Naive thymus-derived CD8-positive, alpha-beta T cell (primary cell): ENCODE measurements around the gene FAM83C. TPM values are rescaled to one million over a fixed set of nuclear protein-coding genes. Genes with fewer than 3 reads are reported as not detected.
A peak's percentile ranks its signal among the peaks of the same experiment; 100 is the strongest.

Experiments used
- ATAC-seq, 2 donors: fragments of 150-1000 bp; cut with Tn5 transposase in 1 of 2; sonication (Bioruptor Pico), chemical (Tn5 transposase) in 1 of 2; 1 replicate in 1 of 2; 2 replicates in 1 of 2; pipeline ENCODE4 v1.10.0; 2021; ENCODE audit warnings: mild to moderate bottlenecking in 2 of 2, moderate library complexity in 2 of 2
- POLR2A ChIA-PET: fragments of 350-600 bp; sonication (Branson Sonifier 250); formaldehyde crosslinking; loops from one replicate; lab custom pipeline; 2021; ENCODE audit warnings: antibody characterized with exemption; lab: Charles Lee
- DNase-seq, 10 donors: peaks; one replicate each; pipeline versions ENCODE4 v3.0.0 to v3.0.0-alpha.2; 2020 to 2022
- H3K27ac Mint-ChIP-seq, 10 donors: one replicate each; pipeline ENCODE4 v1.8.0; 2020 to 2022; ENCODE audit warnings: mild to moderate bottlenecking in 10 of 10, mixed read lengths in 10 of 10, moderate library complexity in 4 of 10, inconsistent platforms in 1 of 10
- H3K27me3 Mint-ChIP-seq, 5 donors: one replicate each; pipeline ENCODE4 v1.8.0; 2021 to 2022; ENCODE audit warnings: mixed read lengths in 5 of 5
- H3K36me3 Mint-ChIP-seq, 3 donors: one replicate each; pipeline ENCODE4 v1.8.0; 2020 to 2022; ENCODE audit warnings: mixed read lengths in 3 of 3, mild to moderate bottlenecking in 2 of 3, inconsistent platforms in 1 of 3
- H3K4me1 Mint-ChIP-seq, 4 donors: one replicate each; pipeline ENCODE4 v1.8.0; 2021 to 2022; ENCODE audit warnings: mixed read lengths in 4 of 4
- H3K4me3 Mint-ChIP-seq, 10 donors: one replicate each; pipeline ENCODE4 v1.8.0; 2020 to 2022; ENCODE audit warnings: mild to moderate bottlenecking in 10 of 10, mixed read lengths in 10 of 10, moderate library complexity in 6 of 10, inconsistent platforms in 1 of 10
- H3K9me3 Mint-ChIP-seq, 9 donors: one replicate each; pipeline ENCODE4 v1.8.0; 2020 to 2022; ENCODE audit warnings: mixed read lengths in 9 of 9, mild to moderate bottlenecking in 3 of 9, inconsistent platforms in 1 of 9, moderate library complexity in 1 of 9
- polyA plus RNA-seq, 3 donors: library from polyadenylated mRNA; unstranded; fragments of 300-500 nt; fragmentation: Illumina TruSeq; gene quantifications; one replicate each; pipeline ENCODE4 v1.2.3, GENCODE V29; 2021
- total RNA-seq, 8 experiments: library from RNA in 2 of 8; stranded (reverse) in 2 of 8; gene quantifications; one replicate each; pipeline ENCODE4 v1.2.3 and lab custom pipeline; 2021 to 2026

The FAM83C gene
- total and polyA plus RNA-seq, 5 experiments from 2014 or later: not detected

- Mint-ChIP-seq H3K9me3 (no peaks in the 10 kb centered on the region), H3K27ac (no peak overlapping the region), H3K27me3 (no peaks in the 10 kb centered on the region), H3K36me3 (peaks cover 0 to 8% (median 2%) of the 10 kb centered on the region in 3 donors), H3K4me1 (peaks cover 19 to 30% (median 27%) of the 10 kb centered on the region in 4 donors), H3K4me3 (no peak overlapping the region)
- no peak for ATAC-seq
- DNase-seq: no peak
- POLR2A ChIA-PET: no interaction called here
These were observed 43.4 kb downstream of the FAM83C start for GRCh38 chr20:35248641-35249475.

- Mint-ChIP-seq H3K9me3 (no peaks in the 10 kb centered on the region), H3K36me3 (peaks cover 0 to 8% (median 3%) of the 10 kb centered on the region in 3 donors), H3K4me1 (peaks cover 14 to 15% (median 15%) of the 10 kb centered on the region in 4 donors), H3K27me3 (no peaks in the 10 kb centered on the region), H3K4me3 (no peak overlapping the region), H3K27ac (peak overlapping the region in 1 of 10 donors; percentile 20)
- POLR2A ChIA-PET: no interaction called here
- ATAC-seq: no peak
- no peak for DNase-seq
These were observed 45.5 kb downstream of the FAM83C start for GRCh38 chr20:35246723-35247122.

- H3K27me3 Mint-ChIP-seq: peaks cover 0 to 1% (median 0%) of the 10 kb centered on the region in 5 donors
- DNase-seq (no peak), ATAC-seq (no peak)
- H3K36me3 Mint-ChIP-seq: peaks cover 0 to 8% (median 3%) of the 10 kb centered on the region in 3 donors
- H3K4me1 Mint-ChIP-seq: peaks cover 0 to 8% (median 0%) of the 10 kb centered on the region in 4 donors
- POLR2A ChIA-PET: no interaction called here
- H3K4me3 Mint-ChIP-seq: no peak overlapping the region
- H3K27ac Mint-ChIP-seq: no peak overlapping the region
- H3K9me3 Mint-ChIP-seq: no peaks in the 10 kb centered on the region
These were observed 48.2 kb downstream of the FAM83C start for GRCh38 chr20:35243986-35244385.

- Mint-ChIP-seq H3K4me3 (no peak overlapping the region), H3K4me1 (peaks cover 0 to 8% (median 1%) of the 10 kb centered on the region in 4 donors), H3K9me3 (no peaks in the 10 kb centered on the region), H3K27me3 (peaks cover 0 to 2% (median 0%) of the 10 kb centered on the region in 5 donors), H3K36me3 (peaks cover 0 to 12% (median 3%) of the 10 kb centered on the region in 3 donors), H3K27ac (no peak overlapping the region)
- POLR2A ChIA-PET: no interaction called here
- no peak for ATAC-seq
- DNase-seq: no peak
These were observed 48.9 kb downstream of the FAM83C start for GRCh38 chr20:35243317-35243716.

- Mint-ChIP-seq H3K27ac (no peak overlapping the region), H3K36me3 (peaks cover 6 to 27% (median 23%) of the 10 kb centered on the region in 3 donors), H3K27me3 (peaks cover 0 to 8% (median 0%) of the 10 kb centered on the region in 5 donors), H3K9me3 (no peaks in the 10 kb centered on the region), H3K4me1 (peaks cover 0 to 7% (median 1%) of the 10 kb centered on the region in 4 donors), H3K4me3 (no peak overlapping the region)
- DNase-seq (no peak), ATAC-seq (no peak)
- POLR2A ChIA-PET: no interaction called here
These were observed 51.4 kb downstream of the FAM83C start for GRCh38 chr20:35240811-35241293.

- no peaks in the 10 kb centered on the region for H3K9me3 Mint-ChIP-seq
- peaks cover 0 to 8% (median 0%) of the 10 kb centered on the region in 5 donors for H3K27me3 Mint-ChIP-seq
- POLR2A ChIA-PET: no interaction called here
- no peak for DNase-seq
- no peak overlapping the region for H3K27ac Mint-ChIP-seq
- no peak overlapping the region for H3K4me3 Mint-ChIP-seq
- H3K4me1 Mint-ChIP-seq: peaks cover 0 to 7% (median 1%) of the 10 kb centered on the region in 4 donors
- H3K36me3 Mint-ChIP-seq: peaks cover 9 to 32% (median 26%) of the 10 kb centered on the region in 3 donors
- ATAC-seq: no peak
These were observed 52.0 kb downstream of the FAM83C start for GRCh38 chr20:35240083-35240810.

GRCh38 chr20:35238735-35239134, 53.5 kb downstream of the FAM83C start:
- peaks cover 0 to 17% (median 6%) of the 10 kb centered on the region in 5 donors for H3K27me3 Mint-ChIP-seq
- peaks cover 0 to 9% (median 1%) of the 10 kb centered on the region in 4 donors for H3K4me1 Mint-ChIP-seq
- ATAC-seq: no peak
- no peak overlapping the region for H3K4me3 Mint-ChIP-seq
- peaks cover 20 to 47% (median 38%) of the 10 kb centered on the region in 3 donors for H3K36me3 Mint-ChIP-seq
- POLR2A ChIA-PET: no interaction called here
- H3K27ac Mint-ChIP-seq: no peak overlapping the region
- DNase-seq: no peak
- H3K9me3 Mint-ChIP-seq: no peaks in the 10 kb centered on the region

GRCh38 chr20:35238170-35238569, 54.1 kb downstream of the FAM83C start:
- Mint-ChIP-seq H3K4me1 (peaks cover 0 to 5% (median 1%) of the 10 kb centered on the region in 4 donors), H3K27me3 (peaks cover 0 to 17% (median 6%) of the 10 kb centered on the region in 5 donors), H3K4me3 (no peak overlapping the region), H3K36me3 (peaks cover 20 to 50% (median 38%) of the 10 kb centered on the region in 3 donors), H3K27ac (no peak overlapping the region), H3K9me3 (no peaks in the 10 kb centered on the region)
- POLR2A ChIA-PET: interaction anchor here (0.6 kb wide), 1 partner anchor 1053 kb away, joined by 6 read pairs; no protein-coding TSS in a partner anchor
- no peak for ATAC-seq
- DNase-seq: no peak

- Mint-ChIP-seq H3K27ac (no peak overlapping the region), H3K4me1 (peaks cover 0 to 5% (median 1%) of the 10 kb centered on the region in 4 donors), H3K4me3 (no peak overlapping the region), H3K27me3 (peaks cover 0 to 19% (median 9%) of the 10 kb centered on the region in 5 donors), H3K36me3 (peaks cover 23 to 52% (median 41%) of the 10 kb centered on the region in 3 donors), H3K9me3 (no peaks in the 10 kb centered on the region)
- POLR2A ChIA-PET: no interaction called here
- no peak for ATAC-seq
- DNase-seq: no peak
These were observed 54.7 kb downstream of the FAM83C start for GRCh38 chr20:35237486-35237885.

GRCh38 chr20:35235881-35236280, 56.3 kb downstream of the FAM83C start:
- POLR2A ChIA-PET: no interaction called here
- peaks cover 32 to 62% (median 55%) of the 10 kb centered on the region in 3 donors for H3K36me3 Mint-ChIP-seq
- peaks cover 0 to 5% (median 1%) of the 10 kb centered on the region in 4 donors for H3K4me1 Mint-ChIP-seq
- no peak overlapping the region for H3K4me3 Mint-ChIP-seq
- H3K27me3 Mint-ChIP-seq: peaks cover 6 to 22% (median 13%) of the 10 kb centered on the region in 5 donors
- no peaks in the 10 kb centered on the region for H3K9me3 Mint-ChIP-seq
- H3K27ac Mint-ChIP-seq: no peak overlapping the region
- no peak for DNase-seq
- no peak for ATAC-seq
